Fibroblast of lung (primary cell): ENCODE data around the gene PTPMT1.

ENCODE experiments used
- EZH2 ChIP-seq: IDR thresholded peaks from 2 replicates; pipeline ENCODE4 v1.5.1; 2012; ENCODE audit warnings: low read length, control low read depth, mild to moderate bottlenecking; ENCODE audit errors: missing control alignments
- TF ChIP-seq, protein P1 (sequence below), 2 donors: IDR thresholded peaks in 1 of 2; conservative IDR thresholded peaks in 1 of 2; 1 replicate in 1 of 2; 2 replicates in 1 of 2; pipeline ENCODE4 v1.5.1; 2011 to 2012; ENCODE audit warnings: low read length in 2 of 2, control low read depth in 1 of 2, inconsistent platforms in 1 of 2, low read depth in 1 of 2, mild to moderate bottlenecking in 1 of 2

DNA sequence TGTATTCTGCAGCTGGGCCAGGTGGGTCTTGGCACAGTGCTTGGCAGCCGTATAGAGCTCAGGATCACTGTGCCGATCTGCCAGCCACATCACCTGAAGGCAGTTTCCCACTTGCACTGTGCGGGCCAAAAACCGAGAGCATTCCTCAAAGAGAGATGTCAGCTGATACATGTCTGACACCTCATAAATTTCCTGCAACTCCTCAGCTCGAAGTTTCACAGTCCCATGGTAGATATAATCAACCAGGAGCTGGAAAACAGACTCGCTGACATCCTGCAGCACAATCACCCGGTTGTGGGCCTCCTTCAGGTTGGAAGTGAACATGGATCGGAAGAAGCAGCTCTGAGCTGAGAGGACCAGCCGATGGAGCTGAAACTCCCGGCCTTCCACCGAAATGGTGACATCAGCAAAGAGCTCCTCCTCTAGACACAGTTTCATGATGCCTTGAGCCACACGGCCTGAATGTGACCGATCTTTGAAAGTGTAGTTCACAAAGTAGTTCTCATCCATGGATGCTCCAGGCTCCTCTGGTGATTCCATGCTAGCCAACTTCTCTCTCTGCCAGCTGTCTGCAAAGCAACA lies 12.2 kb downstream of the PTPMT1 start:
- TF ChIP-seq, protein P1, sequence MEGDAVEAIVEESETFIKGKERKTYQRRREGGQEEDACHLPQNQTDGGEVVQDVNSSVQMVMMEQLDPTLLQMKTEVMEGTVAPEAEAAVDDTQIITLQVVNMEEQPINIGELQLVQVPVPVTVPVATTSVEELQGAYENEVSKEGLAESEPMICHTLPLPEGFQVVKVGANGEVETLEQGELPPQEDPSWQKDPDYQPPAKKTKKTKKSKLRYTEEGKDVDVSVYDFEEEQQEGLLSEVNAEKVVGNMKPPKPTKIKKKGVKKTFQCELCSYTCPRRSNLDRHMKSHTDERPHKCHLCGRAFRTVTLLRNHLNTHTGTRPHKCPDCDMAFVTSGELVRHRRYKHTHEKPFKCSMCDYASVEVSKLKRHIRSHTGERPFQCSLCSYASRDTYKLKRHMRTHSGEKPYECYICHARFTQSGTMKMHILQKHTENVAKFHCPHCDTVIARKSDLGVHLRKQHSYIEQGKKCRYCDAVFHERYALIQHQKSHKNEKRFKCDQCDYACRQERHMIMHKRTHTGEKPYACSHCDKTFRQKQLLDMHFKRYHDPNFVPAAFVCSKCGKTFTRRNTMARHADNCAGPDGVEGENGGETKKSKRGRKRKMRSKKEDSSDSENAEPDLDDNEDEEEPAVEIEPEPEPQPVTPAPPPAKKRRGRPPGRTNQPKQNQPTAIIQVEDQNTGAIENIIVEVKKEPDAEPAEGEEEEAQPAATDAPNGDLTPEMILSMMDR (conservative IDR thresholded peaks at IDR 0.05 in 1 of 2, IDR thresholded peaks at IDR 0.05 in 1 of 2; ENCODE audit: low read depth in 1 of 2, low read length in 2 of 2): no peak
- TF ChIP-seq EZH2: no peak
